Measurements from ENCODE around the gene SPATA17. TPM values are rescaled to one million over a fixed set of nuclear protein-coding genes. Genes with fewer than 3 reads are reported as not detected.

Gene SPATA17
- total and polyA plus RNA-seq, 2 of the 13 experiments (the other 11 are each of a cell fraction or from before 2014, with no cell fraction given): 0.48 to 1.7 TPM

GRCh38 chr1:217703326-217703725, 72.2 kb downstream of the SPATA17 start:
- H3K36me3 ChIP-seq (replicated peaks in 1 of 2; ENCODE audit: control insufficient read depth in 1 of 2, insufficient read depth in 2 of 2, low read length in 2 of 2): no peaks in the 10 kb centered on the region
- FAIRE-seq: no peak
- intact Hi-C loops (cut with micrococcal nuclease; ENCODE audit: unreplicated experiment): no loop called here

GRCh38 chr1:217712925-217713597, 81.9 kb downstream of the SPATA17 start:
- CTCF ChIA-PET (ENCODE audit: low intra/inter-chr PET ratio, low total read pairs): no interaction called here
- Histone ChIP-seq H3K4me1 (ENCODE audit: insufficient read depth, low read length) (no peaks in the 10 kb centered on the region; the same call in 1 of the 2 replicates), H3K36me3 (replicated peaks in 1 of 2; ENCODE audit: control insufficient read depth in 1 of 2, insufficient read depth in 2 of 2, low read length in 2 of 2) (no peaks in the 10 kb centered on the region), H2AFZ (ENCODE audit: low read length) (no peak overlapping the region), H4K20me1 (ENCODE audit: insufficient read depth, low read length) (no peaks in the 10 kb centered on the region), H3K4me2 (ENCODE audit: low read depth, low read length) (no peak overlapping the region), H3K4me3 (replicated peaks in 1 of 3; ENCODE audit: insufficient read depth in 1 of 3, low read depth in 2 of 3, low read length in 3 of 3) (no peak overlapping the region), H3K79me2 (ENCODE audit: insufficient read depth, low read length) (no peaks in the 10 kb centered on the region), H3K9me3 (ENCODE audit: low read length) (no peaks in the 10 kb centered on the region), H3K27ac (ENCODE audit: extremely low read length, insufficient read depth, low read length) (no peak overlapping the region), H3K27me3 (ENCODE audit: control insufficient read depth in 1 of 2, insufficient read depth in 2 of 2, low read length in 2 of 2) (no peaks in the 10 kb centered on the region), H3K9ac (ENCODE audit: insufficient read depth, low read depth, low read length) (no peak overlapping the region)
- POLR2A ChIA-PET: no interaction called here
- DNase-seq (ENCODE audit: low spot score) (no peak), FAIRE-seq (no peak), ATAC-seq (no peak)
- in situ Hi-C loops (cut with HindIII; ENCODE audit: extremely low pct_ligation_motif_present, low pct_unique_long_range_greater_than_20kb) (no loop called here), intact Hi-C loops (cut with micrococcal nuclease; ENCODE audit: unreplicated experiment) (no loop called here)
- 17% methylated on average over 5 of the region's 5 CpGs for WGBS (ENCODE audit: low lambda C conversion rate)
- no TSS peak for BruUV-seq (replicated peaks)
- TF ChIP-seq FOSL2 (CRISPR knock-in tag; IDR thresholded peaks at IDR 0.05): peak; percentile 32; the same call in 1 of the 2 replicates
- no peak for TF ChIP-seq ISX (CRISPR knock-in tag; conservative IDR thresholded peaks at IDR 0.05)
- no peak for TF ChIP-seq BATF2 (CRISPR knock-in tag; IDR thresholded peaks at IDR 0.05)
- TF ChIP-seq SMYD3 (CRISPR knock-in tag; IDR thresholded peaks at IDR 0.05): no peak
- TF ChIP-seq ARNT (IDR thresholded peaks at IDR 0.05): no peak
- no peak for TF ChIP-seq YEATS2 (CRISPR knock-in tag; IDR thresholded peaks at IDR 0.05; ENCODE audit: borderline replicate concordance)
- no peak for TF ChIP-seq RNF2 (conservative IDR thresholded peaks at IDR 0.05; ENCODE audit: low read depth)
- TF ChIP-seq NR2F2 (IDR thresholded peaks at IDR 0.05; ENCODE audit: borderline replicate concordance, low read depth): no peak
- peak; percentile 13; the same call in 1 of the 2 replicates for TF ChIP-seq CEBPB (IDR thresholded peaks at IDR 0.05; ENCODE audit: borderline replicate concordance, low read depth, low read length)
- TF ChIP-seq ZNF615 (CRISPR knock-in tag; IDR thresholded peaks at IDR 0.05; ENCODE audit: borderline replicate concordance): no peak
- TF ChIP-seq GLI4 (CRISPR knock-in tag; IDR thresholded peaks at IDR 0.05; ENCODE audit: borderline replicate concordance): no peak
- no peak for TF ChIP-seq SOX5 (CRISPR knock-in tag; IDR thresholded peaks at IDR 0.05; ENCODE audit: borderline replicate concordance)
- no peak for TF ChIP-seq MEIS2 (CRISPR knock-in tag; IDR thresholded peaks at IDR 0.05)
- no peak for TF ChIP-seq ZSCAN21 (CRISPR knock-in tag; IDR thresholded peaks at IDR 0.05; ENCODE audit: borderline replicate concordance)

More at GRCh38 chr1:217703326-217703725, 72.2 kb downstream of the SPATA17 start:
- WGBS (ENCODE audit: low lambda C conversion rate): 75% methylated on average over 5 of the region's 6 CpGs
- TF ChIP-seq ZNF207 (IDR thresholded peaks at IDR 0.05; ENCODE audit: borderline replicate concordance) (no peak), ZNF619 (CRISPR knock-in tag; IDR thresholded peaks at IDR 0.05) (no peak), HNF1B (CRISPR knock-in tag; IDR thresholded peaks at IDR 0.05) (no peak)
- ATAC-seq (no peak), DNase-seq (ENCODE audit: low spot score) (no peak)
- H3K4me2 ChIP-seq (ENCODE audit: low read depth, low read length): no peak overlapping the region
- CTCF ChIA-PET (ENCODE audit: low intra/inter-chr PET ratio, low total read pairs): no interaction called here
- H3K9ac ChIP-seq (ENCODE audit: insufficient read depth, low read depth, low read length): no peak overlapping the region
- H3K27ac ChIP-seq (ENCODE audit: extremely low read length, insufficient read depth, low read length): no peak overlapping the region
- in situ Hi-C loops (cut with HindIII; ENCODE audit: extremely low pct_ligation_motif_present, low pct_unique_long_range_greater_than_20kb): no loop called here
- POLR2A ChIA-PET: no interaction called here
- H3K79me2 ChIP-seq (ENCODE audit: insufficient read depth, low read length): no peaks in the 10 kb centered on the region
- no peaks in the 10 kb centered on the region for H3K9me3 ChIP-seq (ENCODE audit: low read length)
- H4K20me1 ChIP-seq (ENCODE audit: insufficient read depth, low read length): no peaks in the 10 kb centered on the region
- no peaks in the 10 kb centered on the region for H3K27me3 ChIP-seq (ENCODE audit: control insufficient read depth in 1 of 2, insufficient read depth in 2 of 2, low read length in 2 of 2)
- H2AFZ ChIP-seq (ENCODE audit: low read length): no peak overlapping the region
- no peak overlapping the region for H3K4me3 ChIP-seq (replicated peaks in 1 of 3; ENCODE audit: insufficient read depth in 1 of 3, low read depth in 2 of 3, low read length in 3 of 3)
- BruUV-seq (replicated peaks): no TSS peak
- H3K4me1 ChIP-seq (ENCODE audit: insufficient read depth, low read length): no peaks in the 10 kb centered on the region

Measured in HepG2 (cell line).